Fibroblast of lung (primary cell): ENCODE data around the gene TOR4A. TPM values are rescaled to one million over a fixed set of nuclear protein-coding genes. Genes with fewer than 3 reads are reported as not detected.

Experiments used
- DNase-seq, 2 donors: peaks; one replicate each; pipeline versions ENCODE4 v3.0.0 to v3.0.0-alpha.2; 2010; ENCODE audit warnings: low read depth in 2 of 2
- H2AFZ ChIP-seq: 2 replicates; pipeline ENCODE4 v1.5.1; 2012; ENCODE audit warnings: low read length, control low read depth, inconsistent platforms
- H3K27ac ChIP-seq: 2 replicates; pipeline ENCODE4 v1.5.1; 2011; ENCODE audit warnings: low read length, control low read depth; ENCODE audit not compliant: insufficient read depth
- H3K27me3 ChIP-seq: 2 replicates; pipeline ENCODE4 v1.5.1; 2011; ENCODE audit warnings: mild to moderate bottlenecking, low read length; ENCODE audit not compliant: control insufficient read depth, insufficient read depth
- H3K36me3 ChIP-seq: 2 replicates; pipeline ENCODE4 v1.5.1; 2011; ENCODE audit warnings: low read length; ENCODE audit not compliant: control insufficient read depth, insufficient read depth
- H3K4me1 ChIP-seq: 2 replicates; pipeline ENCODE4 v1.5.1; 2011; ENCODE audit warnings: low read length; ENCODE audit not compliant: control insufficient read depth, insufficient read depth; ENCODE audit errors: extremely low read depth
- H3K4me2 ChIP-seq: 2 replicates; pipeline ENCODE4 v1.5.1; 2011; ENCODE audit warnings: low read length, control low read depth; ENCODE audit not compliant: insufficient read depth; ENCODE audit errors: extremely low read depth
- H3K4me3 ChIP-seq, 4 experiments: fragments of 200-600 bp in 1 of 4; sonication (generic) in 1 of 4; replicated peaks in 1 of 4; 2 replicates each; pipeline ENCODE4 v1.5.1; 2011 to 2016; ENCODE audit warnings: low read length in 4 of 4, low read depth in 3 of 4, mild to moderate bottlenecking in 3 of 4, control low read depth in 2 of 4, inconsistent platforms in 1 of 4, mixed read lengths in 1 of 4; ENCODE audit not compliant: insufficient read depth in 1 of 4; ENCODE audit errors: control extremely low read depth in 1 of 4
- H3K79me2 ChIP-seq: 2 replicates; pipeline ENCODE4 v1.5.1; 2012; ENCODE audit warnings: mild to moderate bottlenecking, low read length, inconsistent platforms; ENCODE audit not compliant: control insufficient read depth, insufficient read depth
- H3K9ac ChIP-seq: 2 replicates; pipeline ENCODE4 v1.5.1; 2011; ENCODE audit warnings: mild to moderate bottlenecking, low read length, control low read depth; ENCODE audit not compliant: insufficient read depth
- H3K9me3 ChIP-seq: 2 replicates; pipeline ENCODE4 v1.5.1; 2012; ENCODE audit warnings: low read depth, low read length; ENCODE audit not compliant: control insufficient read depth, insufficient read depth
- H4K20me1 ChIP-seq: 2 replicates; pipeline ENCODE4 v1.5.1; 2011; ENCODE audit warnings: low read length; ENCODE audit not compliant: control insufficient read depth, insufficient read depth; ENCODE audit errors: extremely low read depth
- CTCF ChIP-seq, 2 donors: IDR thresholded peaks in 1 of 2; conservative IDR thresholded peaks in 1 of 2; 1 replicate in 1 of 2; 2 replicates in 1 of 2; pipeline ENCODE4 v1.5.1; 2011 to 2012; ENCODE audit warnings: low read length in 2 of 2, control low read depth in 1 of 2, inconsistent platforms in 1 of 2, low read depth in 1 of 2, mild to moderate bottlenecking in 1 of 2
- EZH2 ChIP-seq: IDR thresholded peaks from 2 replicates; pipeline ENCODE4 v1.5.1; 2012; ENCODE audit warnings: low read length, control low read depth, mild to moderate bottlenecking; ENCODE audit errors: missing control alignments
- polyA plus RNA-seq, 2 donors: library from polyadenylated mRNA; depleted of rRNA in 1 of 2; stranded (reverse) in 1 of 2; unstranded in 1 of 2; fragments of >200 nt; gene quantifications; 2 replicates each; pipeline ENCODE4 v1.2.1, GENCODE V29; 2011 to 2012; ENCODE audit warnings: missing spikeins in 1 of 2
- total RNA-seq: library from RNA; depleted of rRNA; stranded (reverse); fragments of >200 nt; gene quantifications from 2 replicates; pipeline ENCODE4 v1.2.1, GENCODE V29; 2014

The TOR4A gene
- total and polyA plus RNA-seq, 2 donors (not counting 1 experiment from before 2014, with no cell fraction given), result 3.3 to 22.1 TPM

DNA sequence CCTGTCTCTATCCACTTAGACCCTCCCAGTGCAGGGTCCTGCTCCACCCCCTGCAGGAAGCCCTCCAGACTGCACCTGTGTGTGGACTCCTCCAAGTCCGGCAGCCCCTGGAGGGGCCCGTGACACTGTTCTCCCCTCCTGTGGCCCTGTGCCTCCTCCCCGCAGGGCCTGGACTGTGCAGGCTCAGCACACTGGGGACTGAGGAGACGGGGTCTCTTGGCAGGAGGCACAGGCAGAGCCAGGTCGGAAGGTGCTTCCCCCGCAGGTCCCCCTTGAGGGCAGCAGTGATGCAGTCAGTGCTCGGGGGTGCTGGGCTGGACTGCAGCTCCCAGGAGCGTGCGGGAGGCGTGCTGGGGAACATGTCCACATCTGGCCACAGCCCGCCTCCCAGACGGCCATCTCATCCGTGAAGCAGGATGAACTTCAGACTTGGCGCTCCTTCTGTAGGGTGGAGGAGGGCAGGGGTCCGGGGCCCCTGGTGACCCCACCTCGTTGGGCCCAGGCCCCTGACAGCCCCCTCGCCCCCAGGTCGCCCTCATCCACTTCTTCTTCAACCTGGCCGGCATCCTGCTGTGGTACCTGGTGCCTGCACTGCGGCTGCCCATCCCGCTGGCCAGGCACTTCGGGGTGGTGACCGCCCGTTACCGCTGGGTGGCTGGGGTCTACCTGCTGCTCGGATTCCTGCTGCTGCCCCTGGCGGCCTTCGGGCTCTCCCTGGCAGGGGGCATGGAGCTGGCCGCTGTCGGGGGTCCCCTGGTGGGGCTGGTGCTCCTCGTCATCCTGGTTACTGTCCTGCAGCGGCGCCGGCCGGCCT, 41.9 kb upstream of the TOR4A start:
- H4K20me1 ChIP-seq, result no peaks in the 10 kb centered on the region
- H2AFZ ChIP-seq, result no peak overlapping the region
- no peaks in the 10 kb centered on the region for H3K36me3 ChIP-seq
- no peak for TF ChIP-seq CTCF (conservative IDR thresholded peaks at IDR 0.05 in 1 of 2, IDR thresholded peaks at IDR 0.05 in 1 of 2; ENCODE audit: low read depth in 1 of 2, low read length in 2 of 2)
- TF ChIP-seq EZH2, result no peak
- peaks cover 2% of the 10 kb centered on the region for H3K4me1 ChIP-seq
- H3K9ac ChIP-seq, result no peak overlapping the region
- no peak for DNase-seq
- H3K27ac ChIP-seq, result no peak overlapping the region
- H3K4me2 ChIP-seq, result no peak overlapping the region
- H3K9me3 ChIP-seq, result no peaks in the 10 kb centered on the region
- peaks cover 13% of the 10 kb centered on the region for H3K79me2 ChIP-seq
- H3K4me3 ChIP-seq, result no peak overlapping the region
- no peaks in the 10 kb centered on the region for H3K27me3 ChIP-seq

- Histone ChIP-seq H3K27ac (no peak overlapping the region), H3K79me2 (peaks cover 13% of the 10 kb centered on the region), H3K4me3 (peak overlapping the region in 1 of 4 experiments; percentile 7), H3K27me3 (no peaks in the 10 kb centered on the region), H3K4me2 (no peak overlapping the region), H3K9ac (no peak overlapping the region), H3K36me3 (no peaks in the 10 kb centered on the region), H2AFZ (no peak overlapping the region), H3K4me1 (peaks cover 2% of the 10 kb centered on the region), H3K9me3 (no peaks in the 10 kb centered on the region), H4K20me1 (no peaks in the 10 kb centered on the region)
- DNase-seq, result peak; percentile 60 to 62
- TF ChIP-seq CTCF (conservative IDR thresholded peaks at IDR 0.05 in 1 of 2, IDR thresholded peaks at IDR 0.05 in 1 of 2; ENCODE audit: low read depth in 1 of 2, low read length in 2 of 2) (peak; percentile 79 to 81), EZH2 (no peak)
Observed at GRCh38 chr9:137236238-137236935, 41.1 kb upstream of the TOR4A start.

GRCh38 chr9:137236936-137237421, 40.5 kb upstream of the TOR4A start:
- Histone ChIP-seq H3K27me3 (no peaks in the 10 kb centered on the region), H3K4me3 (no peak overlapping the region), H3K9ac (no peak overlapping the region), H3K9me3 (no peaks in the 10 kb centered on the region), H3K36me3 (peaks cover 3% of the 10 kb centered on the region), H3K27ac (no peak overlapping the region), H3K4me1 (peaks cover 2% of the 10 kb centered on the region), H2AFZ (no peak overlapping the region), H4K20me1 (no peaks in the 10 kb centered on the region), H3K4me2 (no peak overlapping the region), H3K79me2 (peaks cover 18% of the 10 kb centered on the region)
- TF ChIP-seq CTCF (conservative IDR thresholded peaks at IDR 0.05 in 1 of 2, IDR thresholded peaks at IDR 0.05 in 1 of 2; ENCODE audit: low read depth in 1 of 2, low read length in 2 of 2) (no peak), EZH2 (no peak)
- DNase-seq, result no peak
